HEK293 (cell line): ENCODE measurements around the gene LMNTD2.

Experiments used
- CTCF ChIA-PET: fragments of 350-600 bp; formaldehyde crosslinking; extraction: SDS; loops from one replicate; lab custom pipeline; 2021; ENCODE audit warnings: antibody characterized with exemption; lab: Yijun Ruan, JAX
- POLR2A ChIA-PET: fragments of 300-600 bp; formaldehyde crosslinking; extraction: SDS; loops from one replicate; lab custom pipeline; 2020; ENCODE audit warnings: antibody characterized with exemption, inconsistent platforms; lab: Yijun Ruan, JAX
- H3K27ac ChIP-seq: fragments of 200-500 bp; sonication (Bioruptor generic); 2 replicates; pipeline ENCODE4 v1.5.1; 2014; ENCODE audit warnings: low read depth, low read length, control low read depth, inconsistent platforms; ENCODE audit errors: extremely low read depth
- H3K36me3 ChIP-seq, 2 experiments: fragments of 200-500 bp in 1 of 2; sonication (Bioruptor generic) in 1 of 2; 1 replicate in 1 of 2; 2 replicates in 1 of 2; pipeline ENCODE4 v1.5.1; 2014 to 2017; ENCODE audit warnings: inconsistent platforms in 2 of 2, low read length in 2 of 2; ENCODE audit not compliant: control insufficient read depth in 2 of 2, insufficient read depth in 1 of 2
- H3K4me1 ChIP-seq: fragments of 200-500 bp; sonication (Bioruptor generic); 2 replicates; pipeline ENCODE4 v1.5.1; 2014; ENCODE audit warnings: mild to moderate bottlenecking, low read length, inconsistent platforms; ENCODE audit not compliant: control insufficient read depth, insufficient read depth
- H3K4me3 ChIP-seq: 2 replicates; pipeline ENCODE4 v1.5.1; 2011; ENCODE audit warnings: low read depth, mild to moderate bottlenecking, control low read depth, low read length, moderate library complexity
- H3K9me3 ChIP-seq: fragments of 200-500 bp; sonication (Bioruptor generic); 2 replicates; pipeline ENCODE4 v1.5.1; 2014; ENCODE audit warnings: low read depth, low read length, inconsistent platforms; ENCODE audit not compliant: control insufficient read depth, insufficient read depth
- ELK4 ChIP-seq: IDR thresholded peaks from 2 replicates; pipeline ENCODE4 v1.6.1; 2011; ENCODE audit warnings: mild to moderate bottlenecking, low read depth, low read length, borderline replicate concordance
- KLF1 ChIP-seq: fragments of 450-650 bp; formaldehyde crosslinking; IDR thresholded peaks from 2 replicates; pipeline ENCODE4 v1.5.1; 2016; ENCODE audit warnings: missing biosample characterization, missing genetic modification characterization
- KLF9 ChIP-seq: fragments of 450-650 bp; formaldehyde crosslinking; IDR thresholded peaks from 2 replicates; pipeline ENCODE4 v1.5.1; 2016; ENCODE audit warnings: missing biosample characterization, missing genetic modification characterization, low read depth
- MEIS1 ChIP-seq: sonication (generic); formaldehyde crosslinking; IDR thresholded peaks from 2 replicates; pipeline ENCODE4 v1.8.1; 2022; ENCODE audit warnings: missing genetic modification reagents, mild to moderate bottlenecking, borderline replicate concordance
- PATZ1 ChIP-seq: fragments of 450-650 bp; formaldehyde crosslinking; IDR thresholded peaks from 2 replicates; pipeline ENCODE4 v1.5.1; 2016; ENCODE audit warnings: missing biosample characterization, missing genetic modification characterization
- PRDM10 ChIP-seq: fragments of 450-650 bp; formaldehyde crosslinking; IDR thresholded peaks from 2 replicates; pipeline ENCODE4 v1.5.1; 2016; ENCODE audit warnings: missing biosample characterization, missing genetic modification characterization
- TSHZ1 ChIP-seq: fragments of 450-650 bp; formaldehyde crosslinking; IDR thresholded peaks from 2 replicates; pipeline ENCODE4 v1.5.1; 2016; ENCODE audit warnings: missing biosample characterization, missing genetic modification characterization, borderline replicate concordance
- ZBTB10 ChIP-seq: fragments of 450-650 bp; formaldehyde crosslinking; IDR thresholded peaks from 2 replicates; pipeline ENCODE4 v1.5.1; 2016; ENCODE audit warnings: missing biosample characterization, missing genetic modification characterization
- ZBTB21 ChIP-seq: fragments of 450-650 bp; formaldehyde crosslinking; IDR thresholded peaks from 2 replicates; pipeline ENCODE4 v1.5.1; 2017; ENCODE audit warnings: missing biosample characterization, missing genetic modification characterization
- ZBTB49 ChIP-seq: fragments of 450-650 bp; formaldehyde crosslinking; IDR thresholded peaks from 2 replicates; pipeline ENCODE4 v1.5.1; 2016; ENCODE audit warnings: missing biosample characterization, missing genetic modification characterization, low read depth
- ZNF16 ChIP-seq: fragments of 450-650 bp; formaldehyde crosslinking; IDR thresholded peaks from 2 replicates; pipeline ENCODE4 v1.5.1; 2016; ENCODE audit warnings: low read depth, missing biosample characterization, missing genetic modification characterization
- ZNF24 ChIP-seq: fragments of 450-650 bp; formaldehyde crosslinking; IDR thresholded peaks from 2 replicates; pipeline ENCODE4 v1.5.1; 2016; ENCODE audit warnings: missing biosample characterization, missing genetic modification characterization
- ZNF423 ChIP-seq: fragments of 450-650 bp; formaldehyde crosslinking; IDR thresholded peaks from 2 replicates; pipeline ENCODE4 v1.5.1; 2016; ENCODE audit warnings: missing biosample characterization, missing genetic modification characterization
- ZNF544 ChIP-seq: fragments of 450-650 bp; formaldehyde crosslinking; IDR thresholded peaks from 2 replicates; pipeline ENCODE4 v1.5.0; 2017; ENCODE audit warnings: missing biosample characterization, missing genetic modification characterization
- ZNF629 ChIP-seq: fragments of 450-650 bp; formaldehyde crosslinking; IDR thresholded peaks from 2 replicates; pipeline ENCODE4 v1.5.1; 2017; ENCODE audit warnings: missing biosample characterization, missing genetic modification characterization
- ZNF660 ChIP-seq: fragments of 450-650 bp; IDR thresholded peaks from 2 replicates; pipeline ENCODE4 v1.5.1; 2018; ENCODE audit warnings: missing biosample characterization, mild to moderate bottlenecking, missing genetic modification characterization
- ZXDB ChIP-seq: fragments of 450-650 bp; formaldehyde crosslinking; IDR thresholded peaks from 2 replicates; pipeline ENCODE4 v1.5.1; 2016; ENCODE audit warnings: missing biosample characterization, missing genetic modification characterization

LMNTD2 gene

GRCh38 chr11:535519-536454 lies 24.8 kb downstream of the LMNTD2 start, which contains the start of gene HRAS (continued):
- no peak for TF ChIP-seq ZBTB49 (tag by site-specific recombination)
- TF ChIP-seq ZNF660 (tag by site-specific recombination), result peak; percentile 47; the same call in 1 of the 2 replicates
- peak; percentile 35; the same call in 1 of the 2 replicates for TF ChIP-seq ZXDB (tag by site-specific recombination)
- TF ChIP-seq ZNF423 (tag by site-specific recombination), result no peak
- peak; percentile 53 for TF ChIP-seq PATZ1 (tag by site-specific recombination)
- peak; percentile 67 for TF ChIP-seq PRDM10 (tag by site-specific recombination)
- TF ChIP-seq ZBTB10 (tag by site-specific recombination), result 0 out of 2 replicates have a peak, but pooled peaks have one; percentile 25

GRCh38 chr11:535210-535518 lies 25.4 kb downstream of the LMNTD2 start:
- peak overlapping the region; percentile 72 for H3K4me3 ChIP-seq
- CTCF ChIA-PET, result interaction anchor here (0.6 to 1.4 kb wide), 3 partner anchors 16 to 187 kb away, joined by 3 read pairs; no protein-coding TSS in a partner anchor
- H3K9me3 ChIP-seq, result no peaks in the 10 kb centered on the region
- peak overlapping the region; percentile 83; the same call in 1 of the 2 replicates for H3K27ac ChIP-seq
- POLR2A ChIA-PET, result interaction anchor here (0.7 to 2.7 kb wide), 8 partner anchors 20 to 261 kb away, joined by 3 to 11 read pairs (median 5); partner anchors contain the start of genes IRF7, PHRF1, RNH1 and TALDO1
- H3K4me1 ChIP-seq, result no peaks in the 10 kb centered on the region
- TF ChIP-seq ZNF629 (tag by site-specific recombination) (no peak), MEIS1 (CRISPR knock-in tag) (no peak), ELK4 (no peak), ZNF24 (tag by site-specific recombination) (no peak), KLF9 (tag by site-specific recombination) (no peak), KLF1 (tag by site-specific recombination) (no peak), ZBTB21 (no peak), ZNF16 (tag by site-specific recombination) (no peak), TSHZ1 (tag by site-specific recombination) (no peak), ZNF544 (tag by site-specific recombination) (no peak)
- peaks cover 0 to 37% of the 10 kb centered on the region in 2 experiments; a peak in 1 of 3 replicates for H3K36me3 ChIP-seq
